ENCODE data around the gene PDCD4.
A peak's percentile ranks its signal among the peaks of the same experiment; 100 is the strongest.

Gene PDCD4

GRCh38 chr10:110903280-110904278 is 31.9 kb downstream of the PDCD4 start:
- TF ChIP-seq ZFX (IDR thresholded peaks at IDR 0.05), result no peak
- TF ChIP-seq CTCF (conservative IDR thresholded peaks at IDR 0.05), result no peak
- no peak overlapping the region for H3K27ac ChIP-seq

GRCh38 chr10:110910138-110910537 is 38.4 kb downstream of the PDCD4 start:
- no peak overlapping the region for H3K27ac ChIP-seq
- no peak for TF ChIP-seq CTCF (conservative IDR thresholded peaks at IDR 0.05)
- TF ChIP-seq ZFX (IDR thresholded peaks at IDR 0.05), result no peak

GRCh38 chr10:110912374-110912773 is 40.6 kb downstream of the PDCD4 start:
- no peak overlapping the region for H3K27ac ChIP-seq
- no peak for TF ChIP-seq CTCF (conservative IDR thresholded peaks at IDR 0.05)
- TF ChIP-seq ZFX (IDR thresholded peaks at IDR 0.05), result no peak

GRCh38 chr10:110914431-110914830 is 42.7 kb downstream of the PDCD4 start:
- TF ChIP-seq CTCF (conservative IDR thresholded peaks at IDR 0.05), result no peak
- TF ChIP-seq ZFX (IDR thresholded peaks at IDR 0.05), result no peak
- H3K27ac ChIP-seq, result no peak overlapping the region

- H3K27ac ChIP-seq, result no peak overlapping the region
- TF ChIP-seq ZFX (IDR thresholded peaks at IDR 0.05) (no peak), CTCF (conservative IDR thresholded peaks at IDR 0.05) (no peak)
Measured at GRCh38 chr10:110915035-110915434, 43.3 kb downstream of the PDCD4 start.

- H3K27ac ChIP-seq, result peak overlapping the region; percentile 41
Measured at GRCh38 chr10:110915600-110915999, 43.9 kb downstream of the PDCD4 start.

GRCh38 chr10:110916554-110917346 is 45.0 kb downstream of the PDCD4 start:
- H3K27ac ChIP-seq, result no peak overlapping the region; the same call in 1 of the 2 replicates
- TF ChIP-seq ZFX (IDR thresholded peaks at IDR 0.05) (no peak), CTCF (conservative IDR thresholded peaks at IDR 0.05) (no peak)
